Ishikawa (cell line): ENCODE data around the gene TNFAIP1.

Experiments
- CREB1 ChIP-seq: IDR thresholded peaks from 2 replicates; pipeline ENCODE4 v1.6.1; 2012; ENCODE audit warnings: low read depth
- EGR1 ChIP-seq: IDR thresholded peaks from 2 replicates; pipeline ENCODE4 v1.6.1; 2012
- EP300 ChIP-seq: IDR thresholded peaks from 2 replicates; pipeline ENCODE4 v1.6.1; 2012; ENCODE audit warnings: borderline replicate concordance
- REST ChIP-seq: IDR thresholded peaks from 2 replicates; pipeline ENCODE4 v1.6.1; 2012; ENCODE audit warnings: low read depth, mild to moderate bottlenecking
- TAF1 ChIP-seq: IDR thresholded peaks from 2 replicates; pipeline ENCODE4 v1.6.1; 2012; ENCODE audit warnings: low read depth, mild to moderate bottlenecking
- TF ChIP-seq, protein P1 (sequence below): IDR thresholded peaks from 2 replicates; pipeline ENCODE4 v1.6.1; 2012

DNA sequence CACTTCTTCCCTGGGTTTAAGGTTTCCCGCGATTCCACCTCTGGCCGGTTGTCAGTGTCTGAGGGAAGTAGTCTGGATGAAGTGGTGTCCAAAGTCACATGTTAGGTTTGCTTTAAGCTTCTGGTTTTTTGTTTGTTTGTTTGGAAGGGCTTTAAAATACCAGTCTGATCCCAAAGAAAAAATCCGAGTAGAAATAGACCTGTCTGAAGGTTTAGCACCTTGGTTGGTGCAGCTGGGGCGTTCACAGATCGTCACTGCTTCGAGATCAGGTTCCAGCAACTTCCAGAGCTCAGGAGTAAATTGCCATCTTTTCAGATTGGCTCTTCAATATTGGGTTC lies 16.0 kb upstream of the TNFAIP1 start:
- TF ChIP-seq EGR1 (no peak), EP300 (no peak), CREB1 (no peak), TAF1 (no peak), REST (no peak)
- TF ChIP-seq, protein P1, sequence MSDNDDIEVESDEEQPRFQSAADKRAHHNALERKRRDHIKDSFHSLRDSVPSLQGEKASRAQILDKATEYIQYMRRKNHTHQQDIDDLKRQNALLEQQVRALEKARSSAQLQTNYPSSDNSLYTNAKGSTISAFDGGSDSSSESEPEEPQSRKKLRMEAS: no peak
